A673 (cell line): Measurements from ENCODE around the gene RABL2B. TPM values are rescaled to one million over a fixed set of nuclear protein-coding genes. Genes with fewer than 3 reads are reported as not detected.

Source experiments
- BruUV-seq: library from RNA; stranded (reverse); fragments of 400-500 nt; replicated peaks from 2 replicates; lab custom pipeline; 2021; lab: Mats Ljungman, UMichigan
- CTCF ChIA-PET: fragments of 300-600 bp; sonication (Branson Sonifier 250); formaldehyde crosslinking; loops from one replicate; lab custom pipeline; 2022; ENCODE audit warnings: antibody characterized with exemption; lab: Charles Lee
- POLR2A ChIA-PET: fragments of 300-600 bp; sonication (Branson Sonifier 250); formaldehyde crosslinking; loops from one replicate; lab custom pipeline; 2022; ENCODE audit warnings: antibody characterized with exemption; ENCODE audit not compliant: low non-redundant PET; lab: Charles Lee
- DNase-seq: peaks from one replicate; pipeline ENCODE4 v3.0.0-alpha.2; 2015; ENCODE audit warnings: low spot score
- H3K27ac ChIP-seq: fragments of 200-600 bp; sonication (generic); 2 replicates; pipeline ENCODE4 v1.5.1; 2016; ENCODE audit warnings: mixed run types, low read depth, mild to moderate bottlenecking, mixed read lengths, antibody characterized with exemption, low read length; ENCODE audit not compliant: poor library complexity, severe bottlenecking
- H3K27me3 ChIP-seq: fragments of 200-600 bp; sonication (generic); replicated peaks from 2 replicates; pipeline ENCODE4 v1.6.1; 2017; ENCODE audit warnings: mixed run types, low read depth, mild to moderate bottlenecking, mixed read lengths, antibody characterized with exemption, low read length; ENCODE audit not compliant: insufficient read depth, poor library complexity
- H3K36me3 ChIP-seq: fragments of 200-600 bp; sonication (generic); 2 replicates; pipeline ENCODE4 v1.6.1; 2016; ENCODE audit warnings: mixed run types, mild to moderate bottlenecking, mixed read lengths, antibody characterized with exemption, low read length; ENCODE audit not compliant: insufficient read depth, poor library complexity, severe bottlenecking
- H3K4me1 ChIP-seq: fragments of 200-600 bp; sonication (generic); 2 replicates; pipeline ENCODE4 v1.6.1; 2017; ENCODE audit warnings: mixed run types, mild to moderate bottlenecking, mixed read lengths, antibody characterized with exemption, low read length; ENCODE audit not compliant: insufficient read depth, poor library complexity, severe bottlenecking
- H3K4me3 ChIP-seq: fragments of 200-600 bp; sonication (generic); 2 replicates; pipeline ENCODE4 v1.5.1; 2016; ENCODE audit warnings: low read depth, mixed run types, mild to moderate bottlenecking, mixed read lengths, low read length; ENCODE audit not compliant: poor library complexity, severe bottlenecking
- H3K9me3 ChIP-seq: fragments of 200-600 bp; sonication (generic); 2 replicates; pipeline ENCODE4 v1.6.1; 2016; ENCODE audit warnings: mixed run types, low read depth, mild to moderate bottlenecking, mixed read lengths, antibody characterized with exemption, low read length; ENCODE audit not compliant: poor library complexity, severe bottlenecking
- EZH2 ChIP-seq: fragments of 200-600 bp; sonication (generic); IDR thresholded peaks from 2 replicates; pipeline ENCODE4 v1.6.1; 2017; ENCODE audit warnings: borderline replicate concordance, low read depth, mild to moderate bottlenecking, mixed read lengths, antibody characterized with exemption, low read length; ENCODE audit not compliant: poor library complexity, severe bottlenecking
- intact Hi-C: fragments of 100-400 bp; cut with micrococcal nuclease; formaldehyde crosslinking; loops from one replicate; pipeline ENCODE4 v1.10.0; 2022; ENCODE audit not compliant: unreplicated experiment
- total RNA-seq: library from RNA; stranded (reverse); gene quantifications from 2 replicates; pipeline ENCODE4 v1.2.3, GENCODE V29; 2021
- TF ChIP-seq, protein P1 (sequence below): fragments of 300-800, 200-600 bp; sonication (generic); conservative IDR thresholded peaks from 2 replicates; pipeline ENCODE4 v1.5.1; 2017; ENCODE audit warnings: low read depth, mild to moderate bottlenecking, antibody characterized with exemption, low read length, moderate library complexity, mixed read lengths

RABL2B gene
- total RNA-seq, 1 experiment from 2014 or later: 36.8 TPM

- H3K9me3 ChIP-seq: no peaks in the 10 kb centered on the region
- no peak for DNase-seq
- no peak overlapping the region for H3K27ac ChIP-seq
- no peak for TF ChIP-seq EZH2
- TF ChIP-seq, protein P1, sequence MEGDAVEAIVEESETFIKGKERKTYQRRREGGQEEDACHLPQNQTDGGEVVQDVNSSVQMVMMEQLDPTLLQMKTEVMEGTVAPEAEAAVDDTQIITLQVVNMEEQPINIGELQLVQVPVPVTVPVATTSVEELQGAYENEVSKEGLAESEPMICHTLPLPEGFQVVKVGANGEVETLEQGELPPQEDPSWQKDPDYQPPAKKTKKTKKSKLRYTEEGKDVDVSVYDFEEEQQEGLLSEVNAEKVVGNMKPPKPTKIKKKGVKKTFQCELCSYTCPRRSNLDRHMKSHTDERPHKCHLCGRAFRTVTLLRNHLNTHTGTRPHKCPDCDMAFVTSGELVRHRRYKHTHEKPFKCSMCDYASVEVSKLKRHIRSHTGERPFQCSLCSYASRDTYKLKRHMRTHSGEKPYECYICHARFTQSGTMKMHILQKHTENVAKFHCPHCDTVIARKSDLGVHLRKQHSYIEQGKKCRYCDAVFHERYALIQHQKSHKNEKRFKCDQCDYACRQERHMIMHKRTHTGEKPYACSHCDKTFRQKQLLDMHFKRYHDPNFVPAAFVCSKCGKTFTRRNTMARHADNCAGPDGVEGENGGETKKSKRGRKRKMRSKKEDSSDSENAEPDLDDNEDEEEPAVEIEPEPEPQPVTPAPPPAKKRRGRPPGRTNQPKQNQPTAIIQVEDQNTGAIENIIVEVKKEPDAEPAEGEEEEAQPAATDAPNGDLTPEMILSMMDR: no peak
- no peaks in the 10 kb centered on the region for H3K36me3 ChIP-seq
- no peaks in the 10 kb centered on the region for H3K4me1 ChIP-seq
- H3K27me3 ChIP-seq: peaks cover 22% of the 10 kb centered on the region
- no peak overlapping the region for H3K4me3 ChIP-seq
- ChIA-PET POLR2A (no interaction called here), CTCF (no interaction called here)
- intact Hi-C loops: no loop called here
- BruUV-seq: no TSS peak
Measured at GRCh38 chr22:50721257-50721844, 62.1 kb downstream of the RABL2B start.

DNA sequence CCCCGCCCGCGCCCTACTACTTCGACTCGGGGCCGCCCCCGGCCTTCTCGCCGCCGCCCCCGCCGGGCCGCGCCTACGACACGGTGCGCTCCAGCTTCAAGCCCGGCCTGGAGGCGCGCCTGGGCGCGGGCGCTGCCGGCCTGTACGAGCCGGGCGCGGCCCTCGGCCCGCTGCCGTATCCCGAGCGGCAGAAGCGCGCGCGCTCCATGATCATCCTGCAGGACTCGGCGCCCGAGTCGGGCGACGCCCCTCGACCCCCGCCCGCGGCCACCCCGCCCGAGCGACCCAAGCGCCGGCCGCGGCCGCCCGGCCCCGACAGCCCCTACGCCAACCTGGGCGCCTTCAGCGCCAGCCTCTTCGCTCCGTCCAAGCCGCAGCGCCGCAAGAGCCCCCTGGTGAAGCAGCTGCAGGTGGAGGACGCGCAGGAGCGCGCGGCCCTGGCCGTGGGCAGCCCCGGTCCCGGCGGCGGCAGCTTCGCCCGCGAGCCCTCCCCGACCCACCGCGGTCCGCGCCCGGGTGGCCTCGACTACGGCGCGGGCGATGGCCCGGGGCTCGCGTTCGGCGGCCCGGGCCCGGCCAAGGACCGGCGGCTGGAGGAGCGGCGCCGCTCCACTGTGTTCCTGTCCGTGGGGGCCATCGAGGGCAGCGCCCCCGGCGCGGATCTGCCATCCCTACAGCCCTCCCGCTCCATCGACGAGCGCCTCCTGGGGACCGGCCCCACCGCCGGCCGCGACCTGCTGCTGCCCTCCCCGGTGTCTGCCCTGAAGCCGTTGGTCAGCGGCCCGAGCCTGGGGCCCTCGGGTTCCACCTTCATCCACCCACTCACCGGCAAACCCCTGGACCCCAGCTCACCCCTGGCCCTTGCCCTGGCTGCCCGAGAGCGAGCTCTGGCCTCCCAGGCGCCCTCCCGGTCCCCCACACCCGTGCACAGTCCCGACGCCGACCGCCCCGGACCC, 62.9 kb downstream of the RABL2B start:
- H3K27me3 ChIP-seq: peaks cover 22% of the 10 kb centered on the region
- no peaks in the 10 kb centered on the region for H3K4me1 ChIP-seq
- H3K27ac ChIP-seq: no peak overlapping the region
- H3K36me3 ChIP-seq: no peaks in the 10 kb centered on the region
- intact Hi-C loops: no loop called here
- BruUV-seq: no TSS peak
- no peaks in the 10 kb centered on the region for H3K9me3 ChIP-seq
- DNase-seq: no peak
- POLR2A ChIA-PET: no interaction called here
- TF ChIP-seq EZH2: peak; percentile 61
- TF ChIP-seq, protein P1: no peak
- no peak overlapping the region for H3K4me3 ChIP-seq
- CTCF ChIA-PET: no interaction called here

DNA sequence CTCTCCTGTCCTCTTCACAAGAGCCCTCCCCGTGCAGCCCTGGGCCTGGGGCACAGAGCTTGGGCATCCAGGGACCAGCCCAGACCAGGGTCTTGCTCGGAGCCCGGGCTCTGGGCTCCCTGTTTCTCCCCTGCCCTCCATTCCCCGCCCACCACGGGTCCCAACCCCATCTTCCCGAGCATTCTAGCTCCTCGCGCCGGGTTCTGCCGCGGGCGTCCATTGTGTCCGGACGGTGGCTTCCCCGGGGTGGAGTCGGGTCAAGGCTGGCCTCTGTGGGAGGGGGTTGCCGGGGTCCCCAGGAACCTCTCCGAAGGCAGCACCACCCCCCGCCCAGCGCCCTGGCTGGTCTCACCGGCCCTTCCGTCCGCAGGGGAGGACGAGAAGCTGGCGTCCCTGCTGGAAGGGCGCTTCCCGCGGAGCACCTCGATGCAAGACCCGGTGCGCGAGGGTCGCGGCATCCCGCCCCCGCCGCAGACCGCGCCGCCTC, 63.6 kb downstream of the RABL2B start:
- Histone ChIP-seq H3K27ac (no peak overlapping the region), H3K4me3 (no peak overlapping the region), H3K9me3 (no peaks in the 10 kb centered on the region), H3K36me3 (no peaks in the 10 kb centered on the region), H3K27me3 (peaks cover 22% of the 10 kb centered on the region), H3K4me1 (no peaks in the 10 kb centered on the region)
- intact Hi-C loops: no loop called here
- no peak for TF ChIP-seq EZH2
- TF ChIP-seq, protein P1: no peak
- BruUV-seq: no TSS peak
- DNase-seq: no peak
- ChIA-PET CTCF (no interaction called here), POLR2A (no interaction called here)
